T1000 (cell line): ENCODE data around the gene BTBD10.

Experiments used
- DNase-seq: peaks from one replicate; lab custom pipeline; 2025; ENCODE audit warnings: mixed read lengths; lab: John Stamatoyannopoulos, UW

Gene BTBD10

GRCh38 chr11:13462901-13463778 lies at the start of gene BTBD10:
Gene BTBD10 (minus strand): TSS chr11:13463222. CDS start chr11:13445124, 18,098 bp downstream.
- DNase-seq: peak; percentile 79

DNA sequence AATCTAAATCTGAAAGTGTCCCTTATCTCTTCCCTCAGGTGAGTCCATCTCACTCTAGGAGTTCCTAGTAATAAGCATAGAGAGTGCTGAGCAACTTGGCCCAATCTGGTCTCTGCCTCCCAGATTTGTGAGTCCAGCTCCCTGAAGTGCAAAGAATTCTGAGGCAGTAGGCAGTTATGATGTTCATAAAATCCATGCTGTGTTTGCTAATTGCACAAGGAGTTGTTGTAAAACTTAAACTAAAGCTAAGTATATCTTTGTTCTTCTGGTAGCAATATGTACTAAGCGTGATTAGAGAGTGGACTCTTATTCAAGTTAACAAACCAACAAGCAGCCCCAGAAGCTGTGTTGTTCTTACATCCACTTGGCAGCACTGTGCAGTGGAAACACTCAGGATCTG lies 40.4 kb upstream of the BTBD10 start:
- DNase-seq: no peak

DNA sequence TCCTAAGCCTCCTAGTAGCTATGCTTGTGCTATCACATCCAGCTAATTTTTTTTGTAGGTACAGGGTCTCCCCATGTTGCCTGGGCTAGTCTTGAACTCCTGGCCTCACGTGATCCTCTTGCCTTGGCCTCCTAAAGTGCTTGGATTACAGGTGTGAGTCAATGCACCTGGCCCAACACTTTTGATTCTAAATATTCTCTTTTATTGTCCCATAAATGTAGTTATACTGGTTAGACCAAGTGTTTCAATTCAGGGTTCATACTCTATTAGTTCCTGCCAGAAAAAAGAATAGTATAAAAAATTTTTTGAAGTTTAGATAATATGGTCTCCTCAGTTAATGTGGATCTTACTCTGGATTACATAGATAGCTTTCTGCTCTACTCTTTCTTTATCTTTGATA lies 39.5 kb upstream of the BTBD10 start:
- no peak for DNase-seq

DNA sequence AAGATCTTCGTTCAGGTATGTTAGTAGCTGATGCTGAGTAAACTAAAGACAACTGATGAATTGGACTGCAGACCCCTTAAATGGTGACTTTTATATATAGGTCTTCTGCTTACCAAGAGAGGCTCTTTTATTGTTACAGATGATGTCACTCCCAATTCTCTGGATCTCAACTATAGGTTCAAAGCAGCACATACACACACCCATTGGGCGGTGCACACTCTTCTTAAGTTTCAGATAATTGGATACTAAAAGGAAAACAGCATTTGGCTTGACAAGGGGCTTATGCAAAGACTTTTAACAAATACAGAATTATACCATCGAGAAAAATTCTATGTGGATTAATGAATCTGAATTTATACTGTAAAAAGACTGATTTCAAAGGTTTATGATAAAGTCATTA lies 32.9 kb upstream of the BTBD10 start, which contains the start of gene PTH:
Gene PTH, minus strand, starts transcription at position 69 of the 400 bp plus-strand sequence. CDS start 3,142 bp downstream, outside the sequence.
- DNase-seq: no peak

DNA sequence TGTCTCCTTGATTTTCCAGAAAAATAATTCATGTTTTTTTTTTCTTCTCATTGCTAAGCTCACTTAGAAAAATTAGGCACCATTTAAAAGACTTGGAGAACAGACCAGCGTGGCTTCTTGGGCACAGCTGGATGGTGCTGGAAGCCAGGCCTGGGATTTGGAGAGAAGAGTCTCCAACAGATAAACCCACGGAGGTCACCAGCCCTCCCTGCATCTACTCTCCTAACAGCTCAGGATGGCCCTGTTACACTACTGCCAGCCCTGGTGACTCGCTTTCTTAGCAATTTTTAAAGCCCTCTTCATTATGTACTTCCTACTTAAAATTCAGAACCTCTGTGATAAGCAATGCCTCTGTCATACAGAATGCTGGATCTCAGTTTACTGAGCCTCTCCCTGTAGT lies 31.0 kb upstream of the BTBD10 start:
- DNase-seq: no peak

DNA sequence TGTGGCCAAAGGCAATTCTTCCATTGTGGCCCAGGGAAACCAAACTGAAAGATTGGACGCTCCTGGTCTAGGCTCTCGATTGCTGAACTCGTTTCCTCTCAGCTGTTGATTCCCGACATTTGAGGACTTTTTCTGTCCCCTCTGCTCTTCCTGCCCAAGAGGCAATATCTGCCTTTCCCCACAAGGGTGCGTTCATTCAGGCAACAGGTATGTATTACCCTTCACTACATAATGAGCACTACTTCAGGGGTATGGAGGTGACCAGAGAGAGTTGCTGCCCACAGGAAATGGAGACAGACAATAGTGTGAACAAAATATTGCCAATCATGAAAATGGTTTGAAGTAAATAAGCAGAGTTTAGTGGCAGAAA lies 24.6 kb upstream of the BTBD10 start:
- DNase-seq: no peak

DNA sequence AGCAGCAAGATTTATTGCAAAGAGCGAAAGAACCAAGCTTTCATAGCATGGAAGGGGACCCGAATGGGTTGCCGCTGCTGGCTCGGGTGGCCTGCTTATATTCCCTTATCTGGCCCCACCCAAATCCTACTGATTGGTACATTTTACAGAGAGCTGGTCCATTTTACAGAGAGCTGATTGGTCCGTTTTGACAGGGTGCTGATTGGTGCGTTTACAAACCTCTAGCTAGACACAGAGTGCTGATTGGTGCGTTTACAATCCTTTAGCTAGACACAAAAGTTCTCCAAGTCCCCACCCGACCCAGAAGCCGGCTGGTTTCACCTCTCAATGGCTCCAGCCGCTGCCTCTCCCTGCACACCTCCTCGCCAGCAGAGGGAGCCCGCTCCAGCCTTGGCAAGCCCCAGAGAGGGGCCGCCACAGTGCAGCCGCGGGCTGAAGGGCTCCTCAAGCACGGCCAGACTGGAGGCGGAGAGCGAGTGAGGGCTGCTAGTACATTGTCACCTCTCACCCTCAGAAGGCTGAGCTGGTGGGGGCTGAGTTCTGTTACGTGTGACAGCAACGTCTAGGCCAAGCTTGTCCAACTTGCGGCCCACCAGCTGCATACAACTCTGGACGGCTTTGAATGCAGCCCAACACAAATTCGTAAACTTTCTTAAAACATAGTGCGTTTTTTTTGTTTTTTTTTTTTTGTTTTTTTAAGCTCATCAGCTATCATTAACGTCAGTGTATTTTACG lies 24.1 kb upstream of the BTBD10 start:
- no peak for DNase-seq

DNA sequence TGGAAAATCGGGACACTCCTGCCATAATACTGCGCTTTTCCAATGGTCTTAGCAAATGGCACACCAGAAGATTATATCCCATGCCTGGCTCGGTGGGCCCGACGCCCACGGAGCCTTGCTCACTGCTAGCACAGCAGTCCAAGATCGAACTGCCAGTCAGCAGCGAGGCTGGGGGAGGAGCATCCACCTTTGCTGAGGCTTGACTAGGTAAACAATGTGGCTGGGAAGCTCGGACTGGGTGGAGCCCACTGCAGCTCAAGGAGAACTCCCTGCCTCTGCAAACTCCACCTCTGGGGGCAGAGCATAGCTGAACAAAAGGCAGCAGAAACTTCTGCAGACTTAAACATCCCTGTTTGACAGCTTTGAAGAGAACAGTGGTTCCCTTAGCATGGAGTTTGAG lies 17.2 kb upstream of the BTBD10 start:
- DNase-seq: no peak

DNA sequence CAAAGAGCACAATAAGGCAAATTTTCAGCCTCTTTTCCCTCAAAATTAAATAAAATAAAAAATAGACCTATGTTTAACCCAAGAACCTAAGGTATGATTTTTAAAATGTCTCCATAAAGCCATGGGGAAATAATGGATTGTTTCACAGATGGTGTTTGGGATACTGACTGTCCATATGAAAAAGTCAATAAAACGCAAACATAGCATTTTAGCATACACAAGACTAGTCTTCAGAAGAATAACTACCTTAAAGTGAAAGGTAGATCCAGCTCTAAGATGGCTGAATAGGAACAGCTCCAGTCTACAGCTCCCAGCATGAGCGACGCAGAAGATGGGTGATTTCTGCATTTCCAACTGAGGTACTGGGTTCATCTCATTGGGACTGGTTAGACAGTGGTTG lies 16.7 kb upstream of the BTBD10 start:
- no peak for DNase-seq

DNA sequence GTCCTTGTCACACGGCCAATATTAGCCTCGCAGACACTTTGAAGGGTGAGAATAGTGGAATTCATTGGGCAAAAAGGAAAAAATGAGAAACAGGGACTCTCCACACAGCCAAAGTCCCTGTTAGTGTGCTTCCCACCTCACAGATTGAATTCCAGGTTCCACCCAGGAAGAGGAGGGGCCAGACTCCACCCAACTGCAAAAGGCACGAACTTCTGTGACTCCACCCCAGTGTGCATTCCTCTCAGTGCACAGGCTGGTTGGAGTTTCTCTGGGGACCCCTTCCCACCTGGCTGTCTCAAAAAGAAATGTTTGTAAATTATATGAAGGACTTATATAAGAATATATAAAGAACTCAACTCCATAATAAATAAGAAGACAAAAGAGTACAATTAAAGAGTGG lies 12.1 kb upstream of the BTBD10 start:
- DNase-seq: no peak

DNA sequence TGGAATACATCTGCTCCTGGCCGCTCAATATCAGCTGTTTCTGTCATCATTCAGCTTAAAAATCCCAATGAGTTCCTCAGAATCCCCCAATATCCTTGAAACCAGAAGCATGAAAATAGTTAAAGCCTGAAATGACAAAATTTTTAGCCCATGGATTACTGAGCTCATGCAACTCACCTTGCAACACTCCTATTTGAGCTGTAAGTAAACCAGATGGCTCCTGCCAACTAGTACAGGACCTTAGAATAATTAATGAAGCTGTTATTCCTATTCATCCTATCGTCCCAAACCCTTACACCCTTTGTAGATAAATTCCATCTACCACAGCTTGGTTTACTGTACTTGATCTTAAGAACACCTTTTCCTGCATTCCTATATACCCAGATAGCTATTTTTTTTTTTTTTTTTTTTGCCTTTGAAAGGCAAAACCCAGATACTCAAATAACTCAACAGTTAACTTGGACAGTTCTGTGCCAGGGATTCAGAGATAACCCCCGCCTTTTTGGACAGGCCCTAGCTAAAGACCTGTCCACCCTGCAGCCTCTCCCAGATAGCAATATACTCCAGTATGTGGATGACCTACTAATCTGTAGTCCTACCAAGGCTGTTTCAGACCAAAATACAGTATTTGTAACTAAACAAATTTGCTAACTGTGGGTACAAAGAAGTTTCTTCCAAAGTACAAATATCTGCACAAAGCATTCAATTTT lies 10.1 kb upstream of the BTBD10 start:
- DNase-seq: no peak

DNA sequence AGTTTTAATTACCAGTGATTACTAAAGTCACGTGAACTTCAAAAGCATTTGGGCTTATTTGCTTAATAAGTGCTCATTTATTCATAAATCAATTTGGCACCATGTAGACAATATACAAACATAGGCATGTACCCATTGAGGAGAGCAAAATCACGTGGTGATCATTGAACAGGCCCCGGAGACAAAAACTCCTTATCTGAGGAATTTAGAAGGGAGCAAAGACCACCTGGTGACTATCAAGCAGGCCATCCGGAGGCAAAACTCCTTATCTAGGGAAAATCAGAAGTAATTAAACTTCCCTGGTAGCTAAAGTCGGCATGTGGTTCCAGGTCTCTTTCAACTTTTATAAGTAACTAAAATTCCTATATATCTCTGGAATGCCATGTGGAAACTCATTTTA lies 5.7 kb upstream of the BTBD10 start:
- DNase-seq: no peak

- DNase-seq: no peak
Observed at GRCh38 chr11:13465909-13466371, 2.9 kb upstream of the BTBD10 start.

GRCh38 chr11:13463779-13464290 lies 813 bp upstream of the BTBD10 start:
- DNase-seq: no peak

GRCh38 chr11:13462311-13462900 lies 616 bp downstream of the BTBD10 start:
- DNase-seq: peak; percentile 11

GRCh38 chr11:13461291-13461690 lies 1.7 kb downstream of the BTBD10 start:
- DNase-seq: no peak

DNA sequence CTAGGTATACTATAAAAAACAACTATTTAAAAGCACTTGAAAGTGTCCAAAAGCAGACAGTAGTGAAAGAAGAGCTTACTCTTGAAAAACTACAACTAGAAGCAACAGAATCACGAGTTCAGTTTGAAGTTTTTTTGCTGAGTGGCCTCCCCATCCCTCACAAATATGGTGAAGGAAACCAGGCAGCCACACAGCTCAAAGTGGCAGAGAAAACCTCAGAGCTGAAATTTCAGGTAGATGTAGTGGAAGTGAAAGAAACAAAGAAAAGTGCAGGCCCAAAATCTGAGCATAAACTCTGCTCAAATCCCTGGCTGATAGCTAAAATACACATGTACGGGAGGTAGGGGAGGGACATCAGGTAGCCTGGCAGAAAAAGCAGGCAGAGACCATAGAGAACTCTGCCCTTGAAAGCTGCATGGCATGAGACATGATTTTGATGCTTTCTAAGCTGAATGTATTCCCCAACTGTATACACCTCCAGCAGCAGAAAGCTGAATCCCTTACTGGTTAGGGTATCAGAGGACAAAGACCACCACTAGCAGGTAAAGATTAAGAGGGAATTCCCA lies 12.1 kb downstream of the BTBD10 start:
- no peak for DNase-seq

- no peak for DNase-seq
Observed at GRCh38 chr11:13449522-13449921, 13.5 kb downstream of the BTBD10 start.

DNA sequence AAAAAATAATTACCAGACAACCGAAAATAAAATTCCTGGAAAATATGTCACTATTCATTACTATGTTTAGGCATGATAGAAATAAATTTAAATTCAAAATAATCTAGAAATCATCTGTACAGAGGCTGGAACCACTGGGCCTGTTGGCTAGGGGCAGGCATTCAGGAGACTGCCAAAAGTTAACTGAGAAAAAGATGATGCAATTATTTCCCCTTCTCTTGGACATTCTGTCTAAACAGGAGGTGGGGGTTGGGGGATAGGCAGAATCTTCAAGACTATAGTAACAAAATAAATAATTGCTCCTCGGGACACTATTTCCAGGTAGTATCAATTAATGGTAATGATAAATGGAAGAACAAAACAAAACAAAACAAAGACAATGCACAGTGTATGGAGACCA lies 14.1 kb downstream of the BTBD10 start:
- no peak for DNase-seq

- no peak for DNase-seq
Observed at GRCh38 chr11:13446444-13446843, 16.6 kb downstream of the BTBD10 start.

- DNase-seq: no peak
Observed at GRCh38 chr11:13445588-13445987, 17.4 kb downstream of the BTBD10 start.
